HepG2 (cell line): ENCODE results near the gene C9orf50. TPM values are rescaled to one million over a fixed set of nuclear protein-coding genes. Genes with fewer than 3 reads are reported as not detected.
A peak's percentile ranks its signal among the peaks of the same experiment; 100 is the strongest.

Experiments used
- GABPA ChIP-seq, 2 experiments: IDR thresholded peaks; 2 replicates each; pipeline ENCODE4 v1.6.1; 2011 to 2016; ENCODE audit warnings: low read depth in 2 of 2, low read length in 1 of 2, missing biosample characterization in 1 of 2, missing genetic modification characterization in 1 of 2
- NR2F1 ChIP-seq, 2 experiments: fragments of 450-650 bp in 1 of 2; formaldehyde crosslinking in 1 of 2; IDR thresholded peaks; 2 replicates each; pipeline versions ENCODE4 v1.5.0 to v1.6.1; 2016 to 2020; ENCODE audit warnings: mild to moderate bottlenecking in 1 of 2, missing compliant biosample characterization in 1 of 2, missing genetic modification reagents in 1 of 2, moderate library complexity in 1 of 2
- PAF1 ChIP-seq: IDR thresholded peaks from 2 replicates; pipeline ENCODE4 v1.6.1; 2016; ENCODE audit warnings: missing genetic modification reagents, missing compliant biosample characterization
- PCBP1 ChIP-seq: fragments of 200-400 bp; formaldehyde crosslinking; IDR thresholded peaks from 2 replicates; pipeline ENCODE4 v1.6.1; 2017; ENCODE audit warnings: mild to moderate bottlenecking, low read depth, low read length, borderline replicate concordance
- RFXANK ChIP-seq: IDR thresholded peaks from 2 replicates; pipeline ENCODE4 v1.6.1; 2016
- SETDB1 ChIP-seq: sonication (generic); formaldehyde crosslinking; IDR thresholded peaks from 2 replicates; pipeline ENCODE4 v1.5.1; 2020; ENCODE audit warnings: missing genetic modification reagents, mild to moderate bottlenecking, borderline replicate concordance
- STAG1 ChIP-seq: sonication (generic); formaldehyde crosslinking; IDR thresholded peaks from 2 replicates; pipeline ENCODE4 v1.4.0; 2020; ENCODE audit warnings: missing genetic modification reagents
- THAP11 ChIP-seq: IDR thresholded peaks from 2 replicates; pipeline ENCODE4 v1.6.1; 2016; ENCODE audit warnings: missing biosample characterization, missing genetic modification reagents
- TIGD3 ChIP-seq: sonication (generic); formaldehyde crosslinking; IDR thresholded peaks from 2 replicates; pipeline ENCODE4 v1.5.1; 2020; ENCODE audit warnings: mild to moderate bottlenecking, missing genetic modification reagents, borderline replicate concordance
- ZBTB14 ChIP-seq: sonication (generic); formaldehyde crosslinking; IDR thresholded peaks from 2 replicates; pipeline ENCODE4 v1.4.0; 2020; ENCODE audit warnings: missing genetic modification reagents
- ZBTB20 ChIP-seq: sonication (generic); formaldehyde crosslinking; IDR thresholded peaks from 2 replicates; pipeline ENCODE4 v1.8.1; 2023; ENCODE audit warnings: missing genetic modification reagents, low read depth, mild to moderate bottlenecking, borderline replicate concordance
- ZBTB3 ChIP-seq: sonication (generic); formaldehyde crosslinking; IDR thresholded peaks from 2 replicates; pipeline ENCODE4 v1.4.0; 2020; ENCODE audit warnings: low read depth, mild to moderate bottlenecking, moderate library complexity, missing genetic modification reagents, borderline replicate concordance
- ZBTB38 ChIP-seq: sonication (generic); formaldehyde crosslinking; IDR thresholded peaks from 2 replicates; pipeline ENCODE4 v1.5.1; 2020; ENCODE audit warnings: mild to moderate bottlenecking, missing genetic modification reagents
- ZFX ChIP-seq: sonication (generic); formaldehyde crosslinking; IDR thresholded peaks from 2 replicates; pipeline ENCODE4 v1.4.0; 2020; ENCODE audit warnings: mild to moderate bottlenecking, low read depth, missing genetic modification reagents, moderate library complexity
- ZNF383 ChIP-seq: sonication (generic); formaldehyde crosslinking; IDR thresholded peaks from 2 replicates; pipeline ENCODE4 v1.4.0; 2020; ENCODE audit warnings: missing genetic modification reagents, mild to moderate bottlenecking, borderline replicate concordance
- ZNF768 ChIP-seq: sonication (generic); formaldehyde crosslinking; IDR thresholded peaks from 2 replicates; pipeline ENCODE4 v1.4.0; 2020; ENCODE audit warnings: missing genetic modification reagents
- ZSCAN25 ChIP-seq: sonication (generic); formaldehyde crosslinking; IDR thresholded peaks from 2 replicates; pipeline ENCODE4 v1.8.0; 2022; ENCODE audit warnings: mild to moderate bottlenecking, missing genetic modification reagents
- ZZZ3 ChIP-seq: sonication (generic); formaldehyde crosslinking; IDR thresholded peaks from 2 replicates; pipeline ENCODE4 v1.4.0; 2020; ENCODE audit warnings: missing genetic modification reagents, mild to moderate bottlenecking, borderline replicate concordance
- polyA plus RNA-seq, 8 experiments: library from polyadenylated mRNA; depleted of rRNA in 3 of 8; stranded (reverse) in 7 of 8; unstranded in 1 of 8; fragments of >200 nt; fragmentation: Illumina TruSeq in 4 of 8; extraction: Trizol in 4 of 8; gene quantifications; 2 replicates each; pipeline versions ENCODE4 v1.2.1 to v1.2.3, GENCODE V29; 2011 to 2016; ENCODE audit warnings: low read depth in 4 of 8, missing spikeins in 1 of 8, mixed read lengths in 1 of 8; ENCODE audit not compliant: insufficient read depth in 1 of 8
- total RNA-seq, 5 experiments: library from RNA; depleted of rRNA; stranded (reverse); fragments of >200 nt; fragmentation: Illumina TruSeq; extraction: Trizol; gene quantifications; 2 replicates each; pipeline ENCODE4 v1.2.3, GENCODE V29; 2016; ENCODE audit warnings: low read depth in 1 of 5
- TF ChIP-seq, protein P1 (sequence below): sonication (generic); formaldehyde crosslinking; conservative IDR thresholded peaks from 2 replicates; pipeline ENCODE4 v1.4.0; 2020; ENCODE audit warnings: missing genetic modification reagents
- TF ChIP-seq, protein P2 (sequence below): sonication (generic); formaldehyde crosslinking; IDR thresholded peaks from 2 replicates; pipeline ENCODE4 v1.5.1; 2020; ENCODE audit warnings: mild to moderate bottlenecking, missing genetic modification reagents, moderate library complexity

Gene C9orf50
- total and polyA plus RNA-seq, 2 of the 13 experiments (the other 11 are each of a cell fraction or from before 2014, with no cell fraction given): not detected

DNA sequence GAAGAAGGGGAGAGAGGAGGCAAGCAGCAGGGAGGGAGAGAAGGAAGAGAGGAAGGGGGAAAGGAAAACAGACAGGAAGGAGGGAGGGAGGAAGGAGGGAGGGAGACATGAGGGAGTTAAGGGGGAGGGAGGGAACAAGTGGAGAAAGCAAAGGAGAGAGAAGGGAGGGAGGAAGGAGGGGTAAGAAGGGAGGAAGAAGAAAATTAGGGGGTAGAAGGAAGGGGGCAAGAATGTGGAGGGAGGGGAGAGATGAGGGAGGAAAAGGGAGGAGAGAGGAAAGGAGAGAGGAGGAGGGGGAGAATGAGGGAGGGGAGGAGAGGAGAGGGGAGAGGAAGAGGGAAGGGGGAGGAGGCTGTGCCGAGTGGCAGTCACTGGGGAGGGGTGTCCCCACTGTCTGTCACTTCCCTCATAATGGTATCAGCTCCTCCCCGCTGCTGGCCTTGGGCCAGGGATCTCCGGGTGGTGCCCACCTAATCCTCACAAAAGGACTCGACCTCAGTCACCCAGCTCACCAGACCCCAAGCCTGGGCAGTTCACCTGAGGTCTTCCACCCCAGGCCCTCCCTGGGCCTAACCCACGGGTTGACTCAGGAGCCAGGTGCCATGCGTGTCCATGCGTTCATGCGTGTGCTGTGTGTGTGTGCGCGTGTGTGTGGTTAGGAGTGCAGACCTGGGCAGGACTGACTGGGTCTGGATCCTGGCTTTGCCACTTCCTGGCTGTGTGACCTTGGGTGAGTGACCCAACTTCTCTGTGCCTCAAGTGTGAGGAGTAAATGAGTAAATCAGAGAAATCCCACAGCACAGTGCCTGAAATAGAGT is 18.1 kb downstream of the C9orf50 start (continued):
- TF ChIP-seq ZNF383 (CRISPR knock-in tag) (0 out of 2 replicates have a peak, but pooled peaks have one; percentile 40), TIGD3 (no peak), STAG1 (no peak), THAP11 (CRISPR knock-in tag) (no peak), SETDB1 (no peak), NR2F1 (CRISPR knock-in tag; IDR thresholded peaks at IDR 0.05) (no peak), ZSCAN25 (CRISPR knock-in tag) (no peak), RFXANK (CRISPR knock-in tag) (no peak), ZBTB20 (CRISPR knock-in tag) (no peak), GABPA (IDR thresholded peaks at IDR 0.05; ENCODE audit: low read depth, low read length) (no peak), GABPA (CRISPR knock-in tag; IDR thresholded peaks at IDR 0.05; ENCODE audit: low read depth) (no peak), ZZZ3 (CRISPR knock-in tag) (0 out of 2 replicates have a peak, but pooled peaks have one; percentile 38), PCBP1 (0 out of 2 replicates have a peak, but pooled peaks have one; percentile 41), ZFX (CRISPR knock-in tag) (0 out of 2 replicates have a peak, but pooled peaks have one; percentile 11), PAF1 (CRISPR knock-in tag) (no peak), ZBTB38 (CRISPR knock-in tag) (0 out of 2 replicates have a peak, but pooled peaks have one; percentile 21), ZBTB14 (CRISPR knock-in tag) (no peak), ZNF768 (CRISPR knock-in tag) (peak; percentile 99), ZBTB3 (no peak)
- TF ChIP-seq, protein P1, sequence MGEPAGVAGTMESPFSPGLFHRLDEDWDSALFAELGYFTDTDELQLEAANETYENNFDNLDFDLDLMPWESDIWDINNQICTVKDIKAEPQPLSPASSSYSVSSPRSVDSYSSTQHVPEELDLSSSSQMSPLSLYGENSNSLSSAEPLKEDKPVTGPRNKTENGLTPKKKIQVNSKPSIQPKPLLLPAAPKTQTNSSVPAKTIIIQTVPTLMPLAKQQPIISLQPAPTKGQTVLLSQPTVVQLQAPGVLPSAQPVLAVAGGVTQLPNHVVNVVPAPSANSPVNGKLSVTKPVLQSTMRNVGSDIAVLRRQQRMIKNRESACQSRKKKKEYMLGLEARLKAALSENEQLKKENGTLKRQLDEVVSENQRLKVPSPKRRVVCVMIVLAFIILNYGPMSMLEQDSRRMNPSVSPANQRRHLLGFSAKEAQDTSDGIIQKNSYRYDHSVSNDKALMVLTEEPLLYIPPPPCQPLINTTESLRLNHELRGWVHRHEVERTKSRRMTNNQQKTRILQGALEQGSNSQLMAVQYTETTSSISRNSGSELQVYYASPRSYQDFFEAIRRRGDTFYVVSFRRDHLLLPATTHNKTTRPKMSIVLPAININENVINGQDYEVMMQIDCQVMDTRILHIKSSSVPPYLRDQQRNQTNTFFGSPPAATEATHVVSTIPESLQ (CRISPR knock-in tag): no peak
- TF ChIP-seq, protein P2, sequence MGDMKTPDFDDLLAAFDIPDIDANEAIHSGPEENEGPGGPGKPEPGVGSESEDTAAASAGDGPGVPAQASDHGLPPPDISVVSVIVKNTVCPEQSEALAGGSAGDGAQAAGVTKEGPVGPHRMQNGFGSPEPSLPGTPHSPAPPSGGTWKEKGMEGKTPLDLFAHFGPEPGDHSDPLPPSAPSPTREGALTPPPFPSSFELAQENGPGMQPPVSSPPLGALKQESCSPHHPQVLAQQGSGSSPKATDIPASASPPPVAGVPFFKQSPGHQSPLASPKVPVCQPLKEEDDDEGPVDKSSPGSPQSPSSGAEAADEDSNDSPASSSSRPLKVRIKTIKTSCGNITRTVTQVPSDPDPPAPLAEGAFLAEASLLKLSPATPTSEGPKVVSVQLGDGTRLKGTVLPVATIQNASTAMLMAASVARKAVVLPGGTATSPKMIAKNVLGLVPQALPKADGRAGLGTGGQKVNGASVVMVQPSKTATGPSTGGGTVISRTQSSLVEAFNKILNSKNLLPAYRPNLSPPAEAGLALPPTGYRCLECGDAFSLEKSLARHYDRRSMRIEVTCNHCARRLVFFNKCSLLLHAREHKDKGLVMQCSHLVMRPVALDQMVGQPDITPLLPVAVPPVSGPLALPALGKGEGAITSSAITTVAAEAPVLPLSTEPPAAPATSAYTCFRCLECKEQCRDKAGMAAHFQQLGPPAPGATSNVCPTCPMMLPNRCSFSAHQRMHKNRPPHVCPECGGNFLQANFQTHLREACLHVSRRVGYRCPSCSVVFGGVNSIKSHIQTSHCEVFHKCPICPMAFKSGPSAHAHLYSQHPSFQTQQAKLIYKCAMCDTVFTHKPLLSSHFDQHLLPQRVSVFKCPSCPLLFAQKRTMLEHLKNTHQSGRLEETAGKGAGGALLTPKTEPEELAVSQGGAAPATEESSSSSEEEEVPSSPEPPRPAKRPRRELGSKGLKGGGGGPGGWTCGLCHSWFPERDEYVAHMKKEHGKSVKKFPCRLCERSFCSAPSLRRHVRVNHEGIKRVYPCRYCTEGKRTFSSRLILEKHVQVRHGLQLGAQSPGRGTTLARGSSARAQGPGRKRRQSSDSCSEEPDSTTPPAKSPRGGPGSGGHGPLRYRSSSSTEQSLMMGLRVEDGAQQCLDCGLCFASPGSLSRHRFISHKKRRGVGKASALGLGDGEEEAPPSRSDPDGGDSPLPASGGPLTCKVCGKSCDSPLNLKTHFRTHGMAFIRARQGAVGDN: peak; percentile 43
